Right cardiac atrium (tissue), 5 donors: Measurements from ENCODE around the gene PXT1. TPM values are rescaled to one million over a fixed set of nuclear protein-coding genes. Genes with fewer than 3 reads are reported as not detected.
"Not testable (repeated sequence)": the region's sequence is repeated elsewhere in the genome, so short reads cannot be mapped to it uniquely, and the experiment has no call there.

ENCODE experiments used
- ATAC-seq, 2 donors: fragments of 200-7000 bp; cut with Tn5 transposase; one replicate each; pipeline versions ENCODE4 v1.8.0 to v1.9.1; 2020; ENCODE audit warnings: moderate library complexity in 2 of 2, mild to moderate bottlenecking in 1 of 2
- DNase-seq, 3 donors: peaks; one replicate each; pipeline ENCODE4 v3.0.0-alpha.2; 2020
- H3K27ac ChIP-seq: one replicate; pipeline ENCODE4 v1.5.1; 2013; ENCODE audit warnings: mild to moderate bottlenecking, low read length, control low read depth, moderate library complexity
- H3K27me3 ChIP-seq: one replicate; pipeline ENCODE4 v1.6.1; 2013; ENCODE audit not compliant: control insufficient read depth, insufficient read depth
- H3K4me1 ChIP-seq: one replicate; pipeline ENCODE4 v1.6.1; 2013; ENCODE audit warnings: low read length; ENCODE audit not compliant: control insufficient read depth, insufficient read depth
- H3K4me3 ChIP-seq: one replicate; pipeline ENCODE4 v1.5.1; 2013; ENCODE audit warnings: low read length, control low read depth
- H3K9me3 ChIP-seq: one replicate; pipeline ENCODE4 v1.6.1; 2013; ENCODE audit warnings: low read length; ENCODE audit not compliant: control insufficient read depth
- WGBS: extraction: QIAGEN DNeasy Blood & Tissue Kit; methylation state at CpG from one replicate; pipeline ENCODE4 v1.1.7; 2013; 5-methylcytosine and 5-hydroxymethylcytosine counted together
- intact Hi-C, 4 donors: fragments of 100-400 bp; cut with DNase I; formaldehyde crosslinking; loops; one replicate each; pipeline versions ENCODE4 v1.11.0 to v1.14.0; 2022 to 2023
- polyA plus RNA-seq: library from polyadenylated mRNA; stranded (reverse); fragments of 200-250 nt; gene quantifications from one replicate; pipeline ENCODE4 v1.2.3, GENCODE V29; 2013
- total RNA-seq, 4 donors: library from RNA; stranded (reverse); fragmentation: NEBNext Ultra II Directional; extraction: Animal tissue kit (Norgen Biotek cat#: 25700); gene quantifications; one replicate each; pipeline ENCODE4 v1.2.1, GENCODE V29; 2021
- donor health status: healthy with polysubstance abuse.
- donor health status: DM: no; HTN: yes; CAD: no.
- donor health status: DM: no; HTN: no; CAD: no.
- donor health status: DM: no; HTN: yes; CAD: no; lungs with severe emphysema.
- donor health status: DM: yes; HTN: yes; CAD: no.

The PXT1 gene
- total and polyA plus RNA-seq, 5 donors = 0.09 to 0.42 (median 0.17) TPM; not detected in 2

- Histone ChIP-seq H3K27me3 (no peaks in the 10 kb centered on the region), H3K9me3 (no peaks in the 10 kb centered on the region), H3K4me3 (no peak overlapping the region), H3K4me1 (no peaks in the 10 kb centered on the region), H3K27ac (no peak overlapping the region)
- WGBS = 92% methylated on average over 3 of the region's 3 CpGs
- ATAC-seq (no peak), DNase-seq (no peak)
- intact Hi-C loops = loop anchor here in 2 of 4 donors (10.0 kb wide), 1 partner anchor 243 kb away; no protein-coding TSS in a partner anchor
Observed at GRCh38 chr6:36367743-36368142, 74.9 kb downstream of the PXT1 start.

GRCh38 chr6:36364669-36365479 is 77.8 kb downstream of the PXT1 start:
- Histone ChIP-seq H3K4me3 (no peak overlapping the region), H3K4me1 (no peaks in the 10 kb centered on the region), H3K27me3 (no peaks in the 10 kb centered on the region), H3K9me3 (no peaks in the 10 kb centered on the region), H3K27ac (no peak overlapping the region)
- intact Hi-C loops = loop anchor here in 2 of 4 donors (10.0 kb wide), 1 partner anchor 240 kb away; no protein-coding TSS in a partner anchor
- ATAC-seq (no peak), DNase-seq (no peak)
- WGBS = 74% methylated on average over 18 of the region's 19 CpGs

DNA sequence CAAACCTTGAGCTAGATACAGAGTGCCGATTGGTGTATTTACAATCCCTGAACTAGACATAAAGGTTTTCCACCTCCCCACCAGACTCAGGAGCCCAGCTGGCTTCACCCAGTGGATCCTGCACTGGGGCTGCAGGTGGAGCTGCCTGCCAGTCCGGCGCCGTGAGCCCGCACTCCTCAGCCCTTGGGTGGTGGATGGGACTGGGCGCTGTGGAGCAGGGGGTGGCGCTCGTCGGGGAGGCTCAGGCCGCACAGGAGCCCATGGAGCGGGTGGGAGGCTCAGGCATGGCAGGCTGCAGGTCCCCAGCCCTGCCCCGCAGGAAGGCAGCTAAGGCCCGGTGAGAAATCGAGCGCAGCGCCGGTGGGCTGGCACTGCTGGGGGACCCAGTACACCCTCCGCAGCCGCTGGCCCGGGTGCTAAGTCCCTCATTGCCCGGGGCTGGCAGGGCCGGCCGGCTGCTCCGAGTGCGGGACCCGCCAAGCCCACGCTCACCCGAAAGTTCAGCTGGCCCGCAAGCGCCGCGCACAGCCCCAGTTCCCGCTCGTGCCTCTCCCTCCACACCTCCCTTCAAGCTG is 78.5 kb downstream of the PXT1 start:
- H3K9me3 ChIP-seq, H3K4me1 ChIP-seq, H3K27me3 ChIP-seq, ATAC-seq, DNase-seq, H3K4me3 ChIP-seq, H3K27ac ChIP-seq: not testable (repeated sequence)
- 98% methylated on average over 32 of the region's 34 CpGs for WGBS
- intact Hi-C loops = loop anchor here in 2 of 4 donors (10.0 kb wide), 1 partner anchor 239 kb away; no protein-coding TSS in a partner anchor

DNA sequence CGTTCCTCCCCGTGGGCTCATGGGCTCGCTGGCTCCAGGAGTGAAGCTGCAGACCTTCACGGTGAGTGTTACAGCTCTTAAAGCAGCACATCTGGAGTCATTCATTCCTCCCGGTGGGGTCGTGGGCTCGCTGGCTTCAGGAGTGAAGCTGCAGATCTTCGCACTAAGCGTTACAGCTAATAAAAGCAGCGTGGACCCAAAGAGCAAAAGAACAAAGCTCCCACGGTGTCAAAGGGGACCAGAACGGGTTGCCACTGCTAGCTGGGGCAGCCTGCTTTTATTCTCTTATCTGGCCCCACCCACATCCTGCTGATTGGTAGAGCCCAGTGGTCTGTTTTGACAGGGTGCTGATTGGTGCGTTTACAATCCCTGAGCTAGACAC is 79.3 kb downstream of the PXT1 start:
- not testable (repeated sequence) for H3K27ac ChIP-seq, H3K27me3 ChIP-seq, ATAC-seq, H3K4me3 ChIP-seq, DNase-seq, H3K4me1 ChIP-seq, H3K9me3 ChIP-seq
- 85% methylated on average over 12 of the region's 13 CpGs for WGBS
- intact Hi-C loops = loop anchor here in 2 of 4 donors (10.0 kb wide), 1 partner anchor 239 kb away; no protein-coding TSS in a partner anchor

DNA sequence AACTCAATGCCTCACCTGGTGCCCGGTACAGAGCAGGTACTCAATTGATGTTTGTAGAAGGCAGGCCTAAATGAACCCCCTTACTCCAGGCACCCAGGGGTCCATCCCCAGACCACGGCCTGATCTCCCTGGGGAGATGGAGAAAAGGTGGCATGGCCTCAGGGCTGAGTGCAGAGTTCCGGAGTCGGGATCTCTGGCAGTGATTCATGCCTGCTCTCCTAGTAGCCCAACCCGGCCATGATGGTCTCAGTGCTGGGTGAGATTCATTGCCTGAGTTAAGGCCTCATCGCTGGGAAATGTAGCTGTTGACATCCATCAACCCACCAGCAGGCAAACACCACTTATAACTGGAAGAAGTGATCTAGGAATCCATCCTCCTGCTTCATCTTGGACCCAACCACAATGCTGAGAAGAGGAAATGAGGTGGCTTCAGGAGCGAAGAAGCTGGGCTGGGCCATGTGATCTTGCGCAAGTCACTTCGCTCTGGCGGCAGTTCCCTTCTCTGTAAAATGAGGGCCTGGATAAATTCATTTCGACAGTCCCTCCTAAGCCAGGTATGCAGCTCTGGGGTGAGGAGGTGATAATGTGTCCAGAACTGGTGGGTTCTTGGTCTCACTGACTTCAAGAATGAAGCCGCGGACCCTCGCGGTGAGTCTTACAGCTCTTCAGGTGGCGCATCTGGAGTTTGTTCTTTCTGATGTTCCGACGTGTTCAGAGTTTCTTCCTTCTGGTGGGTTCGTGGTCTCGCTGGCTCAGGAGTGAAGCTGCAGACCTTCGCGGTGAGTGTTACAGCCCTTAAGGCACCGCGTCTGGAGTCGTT is 79.9 kb downstream of the PXT1 start:
- peaks cover 3% of the 10 kb centered on the region for H3K4me1 ChIP-seq
- H3K27me3 ChIP-seq = no peaks in the 10 kb centered on the region
- DNase-seq (no peak), ATAC-seq (no peak)
- H3K27ac ChIP-seq = no peak overlapping the region
- 88% methylated on average over 25 of the region's 25 CpGs for WGBS
- intact Hi-C loops = loop anchor here in 2 of 4 donors (10.0 kb wide), 1 partner anchor 238 kb away; no protein-coding TSS in a partner anchor
- no peaks in the 10 kb centered on the region for H3K9me3 ChIP-seq
- H3K4me3 ChIP-seq = no peak overlapping the region

DNA sequence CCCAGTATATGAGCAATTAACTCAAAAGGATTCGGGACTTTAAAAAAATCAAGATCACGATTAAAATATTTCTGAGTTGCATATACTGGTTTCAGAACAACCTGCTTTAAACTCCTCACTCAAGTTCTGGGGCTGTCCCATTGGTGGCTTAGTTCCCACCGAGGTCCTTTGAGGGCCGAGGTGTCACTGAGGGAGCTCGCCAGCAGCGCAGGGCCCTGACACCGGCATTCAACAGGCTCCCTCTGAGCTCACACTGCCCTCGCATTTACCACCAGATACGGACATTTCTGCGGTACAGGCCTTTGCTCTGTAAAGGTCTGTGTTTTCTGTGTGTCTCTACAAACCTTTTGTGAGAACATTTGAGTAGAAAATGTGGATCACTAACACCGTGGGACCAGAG is 81.6 kb downstream of the PXT1 start:
- no peaks in the 10 kb centered on the region for H3K27me3 ChIP-seq
- WGBS = 89% methylated on average over 11 of the region's 11 CpGs
- peaks cover 3% of the 10 kb centered on the region for H3K4me1 ChIP-seq
- no peak for DNase-seq
- intact Hi-C loops = loop anchor here in 3 of 4 donors (2.0 to 10.0 kb wide), 2 partner anchors 20 to 236 kb away; no protein-coding TSS in a partner anchor
- H3K4me3 ChIP-seq = no peak overlapping the region
- no peak overlapping the region for H3K27ac ChIP-seq
- no peaks in the 10 kb centered on the region for H3K9me3 ChIP-seq
- no peak for ATAC-seq

GRCh38 chr6:36360241-36361054 is 82.2 kb downstream of the PXT1 start:
- DNase-seq (peak; percentile 79 to 92 (median 85)), ATAC-seq (peak; percentile 91 to 92)
- Histone ChIP-seq H3K4me1 (peaks cover 3% of the 10 kb centered on the region), H3K9me3 (no peaks in the 10 kb centered on the region), H3K27ac (no peak overlapping the region), H3K4me3 (no peak overlapping the region), H3K27me3 (no peaks in the 10 kb centered on the region)
- intact Hi-C loops = loop anchor here in 3 of 4 donors (1.0 to 10.0 kb wide), 3 partner anchors 20 to 236 kb away; no protein-coding TSS in a partner anchor
- 18% methylated on average over 10 of the region's 10 CpGs for WGBS

GRCh38 chr6:36358226-36358915 is 84.3 kb downstream of the PXT1 start:
- DNase-seq (no peak), ATAC-seq (peak; percentile 19 to 58)
- Histone ChIP-seq H3K4me3 (no peak overlapping the region), H3K27ac (no peak overlapping the region), H3K4me1 (peaks cover 3% of the 10 kb centered on the region), H3K9me3 (no peaks in the 10 kb centered on the region), H3K27me3 (no peaks in the 10 kb centered on the region)
- 20% methylated on average over 4 of the region's 4 CpGs for WGBS
- intact Hi-C loops = loop anchor here in 3 of 4 donors (2.0 to 10.0 kb wide), 4 partner anchors 54 to 234 kb away; no protein-coding TSS in a partner anchor

GRCh38 chr6:36357872-36358225 is 84.8 kb downstream of the PXT1 start:
- no peak for DNase-seq
- Histone ChIP-seq H3K9me3 (no peaks in the 10 kb centered on the region), H3K27ac (no peak overlapping the region), H3K27me3 (no peaks in the 10 kb centered on the region), H3K4me1 (peaks cover 3% of the 10 kb centered on the region), H3K4me3 (no peak overlapping the region)
- intact Hi-C loops = loop anchor here in 3 of 4 donors (2.0 to 10.0 kb wide), 4 partner anchors 53 to 233 kb away; no protein-coding TSS in a partner anchor
- ATAC-seq = no peak
- 80% methylated on average over 3 of the region's 3 CpGs for WGBS
